OCI-LY1 (cell line): Measurements from ENCODE around the gene ZNF3.

ENCODE experiments used
- H2AFZ ChIP-seq: fragments of 200-600 bp; sonication (generic), shearing (Covaris generic); 2 replicates; pipeline ENCODE4 v1.6.0; 2014; ENCODE audit warnings: antibody characterized with exemption, mild to moderate bottlenecking, low read length
- H3F3A ChIP-seq: fragments of 200-600 bp; sonication (generic), shearing (Covaris generic); 2 replicates; pipeline ENCODE4 v1.6.0; 2014; ENCODE audit warnings: mild to moderate bottlenecking, antibody characterized with exemption, low read length, moderate library complexity; ENCODE audit not compliant: insufficient read depth
- H3K27ac ChIP-seq: fragments of 200-600 bp; sonication (generic); 2 replicates; pipeline ENCODE4 v1.5.1; 2014; ENCODE audit warnings: low read length, mixed run types, mild to moderate bottlenecking, low read depth; ENCODE audit not compliant: poor library complexity, severe bottlenecking
- H3K27me3 ChIP-seq: fragments of 200-600 bp; sonication (generic); 2 replicates; pipeline ENCODE4 v1.6.0; 2014; ENCODE audit warnings: antibody characterized with exemption, mild to moderate bottlenecking, low read length, moderate library complexity; ENCODE audit not compliant: insufficient read depth
- H3K36me3 ChIP-seq: fragments of 200-600 bp; sonication (generic); 2 replicates; pipeline ENCODE4 v1.6.1; 2014; ENCODE audit warnings: mild to moderate bottlenecking, antibody characterized with exemption, low read length, moderate library complexity, mixed read lengths; ENCODE audit not compliant: insufficient read depth
- H3K4me1 ChIP-seq: fragments of 200-600 bp; sonication (generic); 2 replicates; pipeline ENCODE4 v1.5.1; 2014; ENCODE audit warnings: mild to moderate bottlenecking, low read length, moderate library complexity; ENCODE audit not compliant: insufficient read depth, severe bottlenecking
- H3K4me2 ChIP-seq: fragments of 200-600 bp; sonication (generic), shearing (Covaris generic); 2 replicates; pipeline ENCODE4 v1.6.1; 2014; ENCODE audit warnings: low read length
- H3K4me3 ChIP-seq: fragments of 200-600 bp; sonication (generic); 2 replicates; pipeline ENCODE4 v1.5.1; 2014; ENCODE audit warnings: low read length, low read depth, mild to moderate bottlenecking, mixed read lengths; ENCODE audit not compliant: poor library complexity, severe bottlenecking
- H3K79me2 ChIP-seq: fragments of 200-600 bp; shearing (Covaris generic); 2 replicates; pipeline ENCODE4 v1.6.1; 2016; ENCODE audit warnings: mixed run types, low read length, mixed read lengths; ENCODE audit not compliant: insufficient read depth
- H3K9ac ChIP-seq: fragments of 200-600 bp; sonication (generic), shearing (Covaris generic); 2 replicates; pipeline ENCODE4 v1.6.1; 2014; ENCODE audit warnings: mild to moderate bottlenecking, low read length, mixed read lengths
- H3K9me2 ChIP-seq: fragments of 200-600 bp; sonication (generic), shearing (Covaris generic); 2 replicates; pipeline ENCODE4 v1.6.1; 2014; ENCODE audit warnings: low read depth, mild to moderate bottlenecking, low read length, mixed read lengths
- H3K9me3 ChIP-seq: fragments of 200-600 bp; shearing (Covaris generic); 2 replicates; pipeline ENCODE4 v1.6.1; 2014; ENCODE audit warnings: low read length, mixed read lengths
- H4K20me1 ChIP-seq: fragments of 200-600 bp; sonication (generic), shearing (Covaris generic); 2 replicates; pipeline ENCODE4 v1.6.0; 2016; ENCODE audit warnings: mild to moderate bottlenecking, low read length; ENCODE audit not compliant: insufficient read depth
- EZH2 ChIP-seq: fragments of 200-600 bp; sonication (generic), shearing (Covaris generic); IDR thresholded peaks from 2 replicates; pipeline ENCODE4 v1.8.0; 2017; ENCODE audit warnings: borderline replicate concordance, mixed run types, mild to moderate bottlenecking, antibody characterized with exemption, low read length, moderate library complexity, mixed read lengths
- TF ChIP-seq, protein P1 (sequence below): fragments of 200-600 bp; sonication (generic), shearing (Covaris generic); IDR thresholded peaks from 2 replicates; pipeline ENCODE4 v1.5.1; 2017; ENCODE audit warnings: mild to moderate bottlenecking, antibody characterized with exemption, low read length, moderate library complexity, mixed read lengths

Gene ZNF3

GRCh38 chr7:100038326-100038725 lies 43.2 kb downstream of the ZNF3 start:
- Histone ChIP-seq H3K9me3 (peaks cover 5% of the 10 kb centered on the region; the same call in 1 of the 2 replicates), H3F3A (0 out of 2 replicates have a peak, but pooled peaks cover 6% of the 10 kb centered on the region), H3K9me2 (no peaks in the 10 kb centered on the region), H3K79me2 (no peaks in the 10 kb centered on the region), H3K9ac (no peak overlapping the region), H2AFZ (no peak overlapping the region), H3K4me2 (no peak overlapping the region), H3K27me3 (no peaks in the 10 kb centered on the region), H3K4me1 (no peaks in the 10 kb centered on the region), H4K20me1 (no peaks in the 10 kb centered on the region), H3K27ac (no peak overlapping the region), H3K36me3 (peaks cover 46% of the 10 kb centered on the region), H3K4me3 (no peak overlapping the region)
- TF ChIP-seq, protein P1, sequence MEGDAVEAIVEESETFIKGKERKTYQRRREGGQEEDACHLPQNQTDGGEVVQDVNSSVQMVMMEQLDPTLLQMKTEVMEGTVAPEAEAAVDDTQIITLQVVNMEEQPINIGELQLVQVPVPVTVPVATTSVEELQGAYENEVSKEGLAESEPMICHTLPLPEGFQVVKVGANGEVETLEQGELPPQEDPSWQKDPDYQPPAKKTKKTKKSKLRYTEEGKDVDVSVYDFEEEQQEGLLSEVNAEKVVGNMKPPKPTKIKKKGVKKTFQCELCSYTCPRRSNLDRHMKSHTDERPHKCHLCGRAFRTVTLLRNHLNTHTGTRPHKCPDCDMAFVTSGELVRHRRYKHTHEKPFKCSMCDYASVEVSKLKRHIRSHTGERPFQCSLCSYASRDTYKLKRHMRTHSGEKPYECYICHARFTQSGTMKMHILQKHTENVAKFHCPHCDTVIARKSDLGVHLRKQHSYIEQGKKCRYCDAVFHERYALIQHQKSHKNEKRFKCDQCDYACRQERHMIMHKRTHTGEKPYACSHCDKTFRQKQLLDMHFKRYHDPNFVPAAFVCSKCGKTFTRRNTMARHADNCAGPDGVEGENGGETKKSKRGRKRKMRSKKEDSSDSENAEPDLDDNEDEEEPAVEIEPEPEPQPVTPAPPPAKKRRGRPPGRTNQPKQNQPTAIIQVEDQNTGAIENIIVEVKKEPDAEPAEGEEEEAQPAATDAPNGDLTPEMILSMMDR: no peak
- TF ChIP-seq EZH2: no peak

- no peak overlapping the region for H3K4me2 ChIP-seq
- peaks cover 68% of the 10 kb centered on the region for H3K36me3 ChIP-seq
- no peaks in the 10 kb centered on the region for H4K20me1 ChIP-seq
- H3K9me3 ChIP-seq: no peaks in the 10 kb centered on the region
- no peaks in the 10 kb centered on the region for H3K4me1 ChIP-seq
- no peak overlapping the region for H3K4me3 ChIP-seq
- TF ChIP-seq, protein P1: no peak
- TF ChIP-seq EZH2: no peak
- H2AFZ ChIP-seq: no peak overlapping the region
- H3K9me2 ChIP-seq: no peaks in the 10 kb centered on the region
- 0 out of 2 replicates have a peak, but pooled peaks cover 6% of the 10 kb centered on the region for H3F3A ChIP-seq
- no peaks in the 10 kb centered on the region for H3K27me3 ChIP-seq
- no peaks in the 10 kb centered on the region for H3K79me2 ChIP-seq
- H3K9ac ChIP-seq: no peak overlapping the region
- H3K27ac ChIP-seq: no peak overlapping the region
Observed at GRCh38 chr7:100035876-100036275, 45.6 kb downstream of the ZNF3 start.

- Histone ChIP-seq H3K4me3 (no peak overlapping the region), H3K4me2 (no peak overlapping the region), H3K4me1 (no peaks in the 10 kb centered on the region), H3K27me3 (no peaks in the 10 kb centered on the region), H2AFZ (no peak overlapping the region), H3K79me2 (no peaks in the 10 kb centered on the region), H3K27ac (no peak overlapping the region), H3K9me3 (no peaks in the 10 kb centered on the region), H4K20me1 (no peaks in the 10 kb centered on the region), H3F3A (0 out of 2 replicates have a peak, but pooled peaks cover 6% of the 10 kb centered on the region), H3K9me2 (no peaks in the 10 kb centered on the region), H3K36me3 (peaks cover 77% of the 10 kb centered on the region), H3K9ac (no peak overlapping the region)
- TF ChIP-seq EZH2: no peak
- TF ChIP-seq, protein P1: no peak
Observed at GRCh38 chr7:100034871-100035510, 46.5 kb downstream of the ZNF3 start.
